Measurements from ENCODE around the gene ANO5. TPM values are rescaled to one million over a fixed set of nuclear protein-coding genes. Genes with fewer than 3 reads are reported as not detected.
"Not testable (repeated sequence)": the region's sequence is repeated elsewhere in the genome, so short reads cannot be mapped to it uniquely, and the experiment has no call there.

The ANO5 gene
- total RNA-seq, 1 experiment from 2014 or later: 6.3 TPM

DNA sequence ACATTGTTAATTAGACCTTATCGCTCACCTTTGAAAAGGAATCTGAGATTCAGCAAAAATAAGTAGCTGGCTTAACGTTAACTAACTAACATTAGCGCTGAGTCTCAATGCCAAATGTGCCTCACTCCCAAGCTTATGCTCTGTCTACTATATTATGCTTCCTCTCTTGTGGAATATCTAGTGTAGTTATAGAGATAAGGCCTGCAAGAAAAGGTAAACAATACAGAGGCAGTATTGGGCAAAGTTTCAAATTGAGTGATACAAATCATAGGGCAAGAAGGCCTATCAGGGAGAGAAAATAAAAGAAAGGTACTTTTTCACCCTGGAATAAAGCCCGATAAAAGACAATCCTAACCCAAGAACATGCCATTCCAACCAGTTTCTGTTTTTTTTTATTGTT is 83.7 kb downstream of the ANO5 start:
- ATAC-seq (no peak), DNase-seq (ENCODE audit: low spot score) (no peak)
- 0 out of 2 replicates have a peak, but pooled peaks cover 3% of the 10 kb centered on the region for H3K4me1 Mint-ChIP-seq
- POLR2A ChIA-PET: no interaction called here
- H3K27me3 Mint-ChIP-seq (ENCODE audit: low read depth): no peaks in the 10 kb centered on the region
- H3K36me3 Mint-ChIP-seq: peaks cover 8% of the 10 kb centered on the region; the same call in 1 of the 2 replicates
- CTCF ChIA-PET: interaction anchor here (2.1 kb wide), 1 partner anchor 32 kb away, joined by 8 read pairs; no protein-coding TSS in a partner anchor
- TF ChIP-seq ZNF121 (CRISPR knock-in tag; IDR thresholded peaks at IDR 0.05): no peak
- TF ChIP-seq, protein P1, sequence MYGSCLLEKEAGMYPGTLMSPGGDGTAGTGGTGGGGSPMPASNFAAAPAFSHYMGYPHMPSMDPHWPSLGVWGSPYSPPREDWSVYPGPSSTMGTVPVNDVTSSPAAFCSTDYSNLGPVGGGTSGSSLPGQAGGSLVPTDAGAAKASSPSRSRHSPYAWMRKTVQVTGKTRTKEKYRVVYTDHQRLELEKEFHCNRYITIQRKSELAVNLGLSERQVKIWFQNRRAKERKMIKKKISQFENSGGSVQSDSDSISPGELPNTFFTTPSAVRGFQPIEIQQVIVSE (CRISPR knock-in tag; IDR thresholded peaks at IDR 0.05; ENCODE audit: borderline replicate concordance): no peak
- TF ChIP-seq NR2C2 (CRISPR knock-in tag; IDR thresholded peaks at IDR 0.05): no peak
- TF ChIP-seq NR1H2 (CRISPR knock-in tag; IDR thresholded peaks at IDR 0.05): no peak
- no peak for TF ChIP-seq ZNF138 (CRISPR knock-in tag; conservative IDR thresholded peaks at IDR 0.05)
- no peak for TF ChIP-seq TP53 (CRISPR knock-in tag; IDR thresholded peaks at IDR 0.05)
- TF ChIP-seq SOX15 (CRISPR knock-in tag; IDR thresholded peaks at IDR 0.05): no peak
- no peak for TF ChIP-seq JUN (CRISPR knock-in tag; IDR thresholded peaks at IDR 0.05)
- TF ChIP-seq ESRRA (CRISPR knock-in tag; IDR thresholded peaks at IDR 0.05; ENCODE audit: borderline replicate concordance): no peak
- H3K9me3 Mint-ChIP-seq: no peaks in the 10 kb centered on the region
- H3K27ac Mint-ChIP-seq: no peak overlapping the region
- no peak overlapping the region for H3K4me3 Mint-ChIP-seq

DNA sequence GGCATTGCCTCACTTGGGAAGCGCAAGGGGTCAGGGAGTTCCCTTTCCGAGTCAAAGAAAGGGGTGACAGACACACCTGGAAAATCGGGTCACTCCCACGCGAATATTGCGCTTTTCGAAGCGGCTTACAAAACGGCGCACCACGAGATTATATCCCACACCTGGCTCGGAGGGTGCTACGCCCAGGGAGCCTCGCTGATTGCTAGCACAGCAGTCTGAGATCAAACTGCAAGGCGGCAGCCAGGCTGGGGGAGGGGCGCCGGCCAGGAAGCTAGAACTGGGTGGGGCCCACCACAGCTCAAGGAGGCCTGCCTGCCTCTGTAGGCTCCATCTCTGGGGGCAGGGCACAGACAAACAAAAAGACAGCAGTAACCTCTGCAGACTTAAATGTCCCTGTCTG is 92.1 kb downstream of the ANO5 start:
- POLR2A ChIA-PET; H3K27ac Mint-ChIP-seq; H3K4me3 Mint-ChIP-seq; ATAC-seq; H3K27me3 Mint-ChIP-seq (ENCODE audit: low read depth); DNase-seq (ENCODE audit: low spot score); H3K4me1 Mint-ChIP-seq: not testable (repeated sequence)
- Mint-ChIP-seq H3K9me3 (peaks cover 18% of the 10 kb centered on the region), H3K36me3 (peaks cover 29% of the 10 kb centered on the region)
- CTCF ChIA-PET: interaction anchor here (0.6 kb wide), 1 partner anchor 40 kb away, joined by 3 read pairs; no protein-coding TSS in a partner anchor

DNA sequence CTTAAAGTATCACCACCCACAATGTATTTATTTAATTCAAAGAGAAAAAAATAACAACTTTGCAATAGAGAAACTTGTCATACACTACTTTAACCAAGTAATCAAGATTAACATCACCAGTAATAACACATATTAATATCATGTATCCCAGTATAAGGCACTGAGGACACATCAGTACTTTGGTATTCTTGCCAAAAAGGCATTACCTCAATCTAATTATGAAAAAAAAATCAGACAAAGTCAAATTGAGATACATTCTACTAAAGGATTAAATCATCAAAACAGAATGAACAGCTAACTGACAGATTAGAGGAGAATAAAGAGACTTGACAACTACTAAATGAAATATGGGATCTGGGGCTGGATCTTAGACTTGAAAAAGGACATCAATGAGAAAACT is 109.5 kb downstream of the ANO5 start:
- Mint-ChIP-seq H3K27me3 (ENCODE audit: low read depth) (no peaks in the 10 kb centered on the region), H3K36me3 (no peaks in the 10 kb centered on the region), H3K4me3 (no peak overlapping the region), H3K4me1 (no peaks in the 10 kb centered on the region), H3K27ac (no peak overlapping the region), H3K9me3 (no peaks in the 10 kb centered on the region)
- ChIA-PET POLR2A (no interaction called here), CTCF (no interaction called here)
- ATAC-seq (no peak), DNase-seq (ENCODE audit: low spot score) (no peak)
- TF ChIP-seq ZNF396 (CRISPR knock-in tag; IDR thresholded peaks at IDR 0.05; ENCODE audit: borderline replicate concordance) (no peak), GRHL2 (CRISPR knock-in tag; IDR thresholded peaks at IDR 0.05; ENCODE audit: insufficient replicate concordance, severe bottlenecking) (no peak), SMAD3 (CRISPR knock-in tag; IDR thresholded peaks at IDR 0.05; ENCODE audit: borderline replicate concordance) (no peak), FOXP1 (CRISPR knock-in tag; IDR thresholded peaks at IDR 0.05; ENCODE audit: borderline replicate concordance) (no peak), NR2C2 (CRISPR knock-in tag; IDR thresholded peaks at IDR 0.05) (no peak), OVOL2 (CRISPR knock-in tag; IDR thresholded peaks at IDR 0.05; ENCODE audit: borderline replicate concordance) (no peak), ZNF138 (CRISPR knock-in tag; conservative IDR thresholded peaks at IDR 0.05) (no peak), SOX15 (CRISPR knock-in tag; IDR thresholded peaks at IDR 0.05) (no peak)
- TF ChIP-seq, protein P2, sequence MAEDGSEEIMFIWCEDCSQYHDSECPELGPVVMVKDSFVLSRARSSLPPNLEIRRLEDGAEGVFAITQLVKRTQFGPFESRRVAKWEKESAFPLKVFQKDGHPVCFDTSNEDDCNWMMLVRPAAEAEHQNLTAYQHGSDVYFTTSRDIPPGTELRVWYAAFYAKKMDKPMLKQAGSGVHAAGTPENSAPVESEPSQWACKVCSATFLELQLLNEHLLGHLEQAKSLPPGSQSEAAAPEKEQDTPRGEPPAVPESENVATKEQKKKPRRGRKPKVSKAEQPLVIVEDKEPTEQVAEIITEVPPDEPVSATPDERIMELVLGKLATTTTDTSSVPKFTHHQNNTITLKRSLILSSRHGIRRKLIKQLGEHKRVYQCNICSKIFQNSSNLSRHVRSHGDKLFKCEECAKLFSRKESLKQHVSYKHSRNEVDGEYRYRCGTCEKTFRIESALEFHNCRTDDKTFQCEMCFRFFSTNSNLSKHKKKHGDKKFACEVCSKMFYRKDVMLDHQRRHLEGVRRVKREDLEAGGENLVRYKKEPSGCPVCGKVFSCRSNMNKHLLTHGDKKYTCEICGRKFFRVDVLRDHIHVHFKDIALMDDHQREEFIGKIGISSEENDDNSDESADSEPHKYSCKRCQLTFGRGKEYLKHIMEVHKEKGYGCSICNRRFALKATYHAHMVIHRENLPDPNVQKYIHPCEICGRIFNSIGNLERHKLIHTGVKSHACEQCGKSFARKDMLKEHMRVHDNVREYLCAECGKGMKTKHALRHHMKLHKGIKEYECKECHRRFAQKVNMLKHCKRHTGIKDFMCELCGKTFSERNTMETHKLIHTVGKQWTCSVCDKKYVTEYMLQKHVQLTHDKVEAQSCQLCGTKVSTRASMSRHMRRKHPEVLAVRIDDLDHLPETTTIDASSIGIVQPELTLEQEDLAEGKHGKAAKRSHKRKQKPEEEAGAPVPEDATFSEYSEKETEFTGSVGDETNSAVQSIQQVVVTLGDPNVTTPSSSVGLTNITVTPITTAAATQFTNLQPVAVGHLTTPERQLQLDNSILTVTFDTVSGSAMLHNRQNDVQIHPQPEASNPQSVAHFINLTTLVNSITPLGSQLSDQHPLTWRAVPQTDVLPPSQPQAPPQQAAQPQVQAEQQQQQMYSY (CRISPR knock-in tag; IDR thresholded peaks at IDR 0.05): no peak
- TF ChIP-seq, protein P3, sequence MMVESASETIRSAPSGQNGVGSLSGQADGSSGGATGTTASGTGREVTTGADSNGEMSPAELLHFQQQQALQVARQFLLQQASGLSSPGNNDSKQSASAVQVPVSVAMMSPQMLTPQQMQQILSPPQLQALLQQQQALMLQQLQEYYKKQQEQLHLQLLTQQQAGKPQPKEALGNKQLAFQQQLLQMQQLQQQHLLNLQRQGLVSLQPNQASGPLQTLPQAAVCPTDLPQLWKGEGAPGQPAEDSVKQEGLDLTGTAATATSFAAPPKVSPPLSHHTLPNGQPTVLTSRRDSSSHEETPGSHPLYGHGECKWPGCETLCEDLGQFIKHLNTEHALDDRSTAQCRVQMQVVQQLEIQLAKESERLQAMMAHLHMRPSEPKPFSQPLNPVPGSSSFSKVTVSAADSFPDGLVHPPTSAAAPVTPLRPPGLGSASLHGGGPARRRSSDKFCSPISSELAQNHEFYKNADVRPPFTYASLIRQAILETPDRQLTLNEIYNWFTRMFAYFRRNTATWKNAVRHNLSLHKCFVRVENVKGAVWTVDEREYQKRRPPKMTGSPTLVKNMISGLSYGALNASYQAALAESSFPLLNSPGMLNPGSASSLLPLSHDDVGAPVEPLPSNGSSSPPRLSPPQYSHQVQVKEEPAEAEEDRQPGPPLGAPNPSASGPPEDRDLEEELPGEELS (CRISPR knock-in tag; IDR thresholded peaks at IDR 0.05): no peak
- TF ChIP-seq, protein P4, sequence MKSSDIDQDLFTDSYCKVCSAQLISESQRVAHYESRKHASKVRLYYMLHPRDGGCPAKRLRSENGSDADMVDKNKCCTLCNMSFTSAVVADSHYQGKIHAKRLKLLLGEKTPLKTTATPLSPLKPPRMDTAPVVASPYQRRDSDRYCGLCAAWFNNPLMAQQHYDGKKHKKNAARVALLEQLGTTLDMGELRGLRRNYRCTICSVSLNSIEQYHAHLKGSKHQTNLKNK (CRISPR knock-in tag; IDR thresholded peaks at IDR 0.05): no peak

All from WTC11 (cell line).